ENCODE data around the gene CCR9. TPM values are rescaled to one million over a fixed set of nuclear protein-coding genes. Genes with fewer than 3 reads are reported as not detected.

Gene CCR9
- total and polyA plus RNA-seq, 2 experiments from 2014 or later, result not detected

DNA sequence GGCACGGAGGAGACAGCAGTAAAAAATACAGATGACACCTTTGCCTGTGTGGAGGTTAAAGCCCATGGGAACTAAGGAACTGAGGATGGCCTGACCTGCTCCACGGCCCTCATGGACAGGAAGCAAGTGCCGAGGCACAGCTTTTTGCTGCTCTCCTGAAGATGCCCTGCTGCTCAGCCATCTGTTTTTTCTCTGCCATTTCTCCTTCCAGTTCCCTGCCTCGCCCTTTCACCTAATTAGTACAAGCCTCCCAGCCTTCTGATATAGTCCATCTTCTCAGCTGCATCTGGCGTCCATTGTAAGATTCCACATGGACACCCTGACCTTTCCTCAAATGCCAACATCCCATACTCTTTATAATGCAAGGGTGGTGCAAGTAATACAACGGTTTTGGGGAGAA lies 45.2 kb downstream of the CCR9 start:
- TF ChIP-seq JUNB (IDR thresholded peaks at IDR 0.05; ENCODE audit: unreplicated experiment) (no peak), STAT1 (IDR thresholded peaks at IDR 0.05; ENCODE audit: unreplicated experiment) (no peak), EZH2phosphoT487 (IDR thresholded peaks at IDR 0.05; ENCODE audit: unreplicated experiment) (no peak), NANOG (IDR thresholded peaks at IDR 0.05; ENCODE audit: borderline replicate concordance) (no peak), CREB1 (CRISPR knock-in tag; IDR thresholded peaks at IDR 0.05; ENCODE audit: low read depth) (no peak)
- TF ChIP-seq, protein P1, sequence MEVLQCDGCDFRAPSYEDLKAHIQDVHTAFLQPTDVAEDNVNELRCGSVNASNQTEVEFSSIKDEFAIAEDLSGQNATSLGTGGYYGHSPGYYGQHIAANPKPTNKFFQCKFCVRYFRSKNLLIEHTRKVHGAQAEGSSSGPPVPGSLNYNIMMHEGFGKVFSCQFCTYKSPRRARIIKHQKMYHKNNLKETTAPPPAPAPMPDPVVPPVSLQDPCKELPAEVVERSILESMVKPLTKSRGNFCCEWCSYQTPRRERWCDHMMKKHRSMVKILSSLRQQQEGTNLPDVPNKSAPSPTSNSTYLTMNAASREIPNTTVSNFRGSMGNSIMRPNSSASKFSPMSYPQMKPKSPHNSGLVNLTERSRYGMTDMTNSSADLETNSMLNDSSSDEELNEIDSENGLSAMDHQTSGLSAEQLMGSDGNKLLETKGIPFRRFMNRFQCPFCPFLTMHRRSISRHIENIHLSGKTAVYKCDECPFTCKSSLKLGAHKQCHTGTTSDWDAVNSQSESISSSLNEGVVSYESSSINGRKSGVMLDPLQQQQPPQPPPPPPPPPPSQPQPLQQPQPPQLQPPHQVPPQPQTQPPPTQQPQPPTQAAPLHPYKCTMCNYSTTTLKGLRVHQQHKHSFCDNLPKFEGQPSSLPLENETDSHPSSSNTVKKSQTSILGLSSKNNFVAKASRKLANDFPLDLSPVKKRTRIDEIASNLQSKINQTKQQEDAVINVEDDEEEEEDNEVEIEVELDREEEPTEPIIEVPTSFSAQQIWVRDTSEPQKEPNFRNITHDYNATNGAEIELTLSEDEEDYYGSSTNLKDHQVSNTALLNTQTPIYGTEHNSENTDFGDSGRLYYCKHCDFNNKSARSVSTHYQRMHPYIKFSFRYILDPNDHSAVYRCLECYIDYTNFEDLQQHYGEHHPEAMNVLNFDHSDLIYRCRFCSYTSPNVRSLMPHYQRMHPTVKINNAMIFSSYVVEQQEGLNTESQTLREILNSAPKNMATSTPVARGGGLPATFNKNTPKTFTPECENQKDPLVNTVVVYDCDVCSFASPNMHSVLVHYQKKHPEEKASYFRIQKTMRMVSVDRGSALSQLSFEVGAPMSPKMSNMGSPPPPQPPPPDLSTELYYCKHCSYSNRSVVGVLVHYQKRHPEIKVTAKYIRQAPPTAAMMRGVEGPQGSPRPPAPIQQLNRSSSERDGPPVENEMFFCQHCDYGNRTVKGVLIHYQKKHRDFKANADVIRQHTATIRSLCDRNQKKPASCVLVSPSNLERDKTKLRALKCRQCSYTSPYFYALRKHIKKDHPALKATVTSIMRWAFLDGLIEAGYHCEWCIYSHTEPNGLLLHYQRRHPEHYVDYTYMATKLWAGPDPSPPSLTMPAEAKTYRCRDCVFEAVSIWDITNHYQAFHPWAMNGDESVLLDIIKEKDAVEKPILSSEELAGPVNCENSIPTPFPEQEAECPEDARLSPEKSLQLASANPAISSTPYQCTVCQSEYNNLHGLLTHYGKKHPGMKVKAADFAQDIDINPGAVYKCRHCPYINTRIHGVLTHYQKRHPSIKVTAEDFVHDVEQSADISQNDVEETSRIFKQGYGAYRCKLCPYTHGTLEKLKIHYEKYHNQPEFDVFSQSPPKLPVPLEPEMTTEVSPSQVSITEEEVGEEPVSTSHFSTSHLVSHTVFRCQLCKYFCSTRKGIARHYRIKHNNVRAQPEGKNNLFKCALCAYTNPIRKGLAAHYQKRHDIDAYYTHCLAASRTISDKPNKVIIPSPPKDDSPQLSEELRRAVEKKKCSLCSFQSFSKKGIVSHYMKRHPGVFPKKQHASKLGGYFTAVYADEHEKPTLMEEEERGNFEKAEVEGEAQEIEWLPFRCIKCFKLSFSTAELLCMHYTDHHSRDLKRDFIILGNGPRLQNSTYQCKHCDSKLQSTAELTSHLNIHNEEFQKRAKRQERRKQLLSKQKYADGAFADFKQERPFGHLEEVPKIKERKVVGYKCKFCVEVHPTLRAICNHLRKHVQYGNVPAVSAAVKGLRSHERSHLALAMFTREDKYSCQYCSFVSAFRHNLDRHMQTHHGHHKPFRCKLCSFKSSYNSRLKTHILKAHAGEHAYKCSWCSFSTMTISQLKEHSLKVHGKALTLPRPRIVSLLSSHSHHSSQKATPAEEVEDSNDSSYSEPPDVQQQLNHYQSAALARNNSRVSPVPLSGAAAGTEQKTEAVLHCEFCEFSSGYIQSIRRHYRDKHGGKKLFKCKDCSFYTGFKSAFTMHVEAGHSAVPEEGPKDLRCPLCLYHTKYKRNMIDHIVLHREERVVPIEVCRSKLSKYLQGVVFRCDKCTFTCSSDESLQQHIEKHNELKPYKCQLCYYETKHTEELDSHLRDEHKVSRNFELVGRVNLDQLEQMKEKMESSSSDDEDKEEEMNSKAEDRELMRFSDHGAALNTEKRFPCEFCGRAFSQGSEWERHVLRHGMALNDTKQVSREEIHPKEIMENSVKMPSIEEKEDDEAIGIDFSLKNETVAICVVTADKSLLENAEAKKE (CRISPR knock-in tag; IDR thresholded peaks at IDR 0.05), result no peak
- TF ChIP-seq, protein P2, sequence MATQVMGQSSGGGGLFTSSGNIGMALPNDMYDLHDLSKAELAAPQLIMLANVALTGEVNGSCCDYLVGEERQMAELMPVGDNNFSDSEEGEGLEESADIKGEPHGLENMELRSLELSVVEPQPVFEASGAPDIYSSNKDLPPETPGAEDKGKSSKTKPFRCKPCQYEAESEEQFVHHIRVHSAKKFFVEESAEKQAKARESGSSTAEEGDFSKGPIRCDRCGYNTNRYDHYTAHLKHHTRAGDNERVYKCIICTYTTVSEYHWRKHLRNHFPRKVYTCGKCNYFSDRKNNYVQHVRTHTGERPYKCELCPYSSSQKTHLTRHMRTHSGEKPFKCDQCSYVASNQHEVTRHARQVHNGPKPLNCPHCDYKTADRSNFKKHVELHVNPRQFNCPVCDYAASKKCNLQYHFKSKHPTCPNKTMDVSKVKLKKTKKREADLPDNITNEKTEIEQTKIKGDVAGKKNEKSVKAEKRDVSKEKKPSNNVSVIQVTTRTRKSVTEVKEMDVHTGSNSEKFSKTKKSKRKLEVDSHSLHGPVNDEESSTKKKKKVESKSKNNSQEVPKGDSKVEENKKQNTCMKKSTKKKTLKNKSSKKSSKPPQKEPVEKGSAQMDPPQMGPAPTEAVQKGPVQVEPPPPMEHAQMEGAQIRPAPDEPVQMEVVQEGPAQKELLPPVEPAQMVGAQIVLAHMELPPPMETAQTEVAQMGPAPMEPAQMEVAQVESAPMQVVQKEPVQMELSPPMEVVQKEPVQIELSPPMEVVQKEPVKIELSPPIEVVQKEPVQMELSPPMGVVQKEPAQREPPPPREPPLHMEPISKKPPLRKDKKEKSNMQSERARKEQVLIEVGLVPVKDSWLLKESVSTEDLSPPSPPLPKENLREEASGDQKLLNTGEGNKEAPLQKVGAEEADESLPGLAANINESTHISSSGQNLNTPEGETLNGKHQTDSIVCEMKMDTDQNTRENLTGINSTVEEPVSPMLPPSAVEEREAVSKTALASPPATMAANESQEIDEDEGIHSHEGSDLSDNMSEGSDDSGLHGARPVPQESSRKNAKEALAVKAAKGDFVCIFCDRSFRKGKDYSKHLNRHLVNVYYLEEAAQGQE (IDR thresholded peaks at IDR 0.05; ENCODE audit: unreplicated experiment), result no peak
- Mint-ChIP-seq H3K9me3 (no peaks in the 10 kb centered on the region), H3K4me3 (no peak overlapping the region), H3K27me3 (ENCODE audit: insufficient read depth, low read depth, poor library complexity) (peaks cover 2% of the 10 kb centered on the region), H3K27ac (no peak overlapping the region), H3K4me1 (no peaks in the 10 kb centered on the region), H3K36me3 (ENCODE audit: low read depth) (peaks cover 62% of the 10 kb centered on the region)
- H4K20me1 ChIP-seq (replicated peaks; ENCODE audit: insufficient read depth), result no peaks in the 10 kb centered on the region; the same call in 1 of the 2 replicates
- peaks cover 29% of the 10 kb centered on the region for H3K36me3 ChIP-seq (ENCODE audit: insufficient read depth)
- DNase-seq (ENCODE audit: low spot score) (no peak), ATAC-seq (no peak)
- no peaks in the 10 kb centered on the region for H3K79me2 ChIP-seq (replicated peaks; ENCODE audit: insufficient read depth)
- H3K4me1 ChIP-seq (ENCODE audit: insufficient read depth), result no peaks in the 10 kb centered on the region
- H3F3A ChIP-seq (replicated peaks; ENCODE audit: low read depth), result no peaks in the 10 kb centered on the region
- no peaks in the 10 kb centered on the region for H3K9me2 ChIP-seq (ENCODE audit: insufficient read depth)
- H2AFZ ChIP-seq, result no peak overlapping the region
- no peak overlapping the region for H3K27ac ChIP-seq (ENCODE audit: low read depth)
- no peak overlapping the region for H3K4me3 ChIP-seq
- H3K27me3 ChIP-seq (ENCODE audit: insufficient read depth), result no peaks in the 10 kb centered on the region
- H3K4me2 ChIP-seq, result no peak overlapping the region

Measured in GM23338 (cell line).